Peyer's patch (tissue), 4 donors: ENCODE measurements around the gene CTXND1.

Experiments
- POLR2A ChIP-seq, 2 donors: fragments of 450-650 bp; IDR thresholded peaks; one replicate each; pipeline ENCODE4 v1.5.1; 2017; ENCODE audit warnings: antibody characterized with exemption in 2 of 2, mild to moderate bottlenecking in 2 of 2, moderate library complexity in 2 of 2
- TF ChIP-seq, protein P1 (sequence below), 6 experiments: fragments of 450-650 bp in 4 of 6; fragments of 200-600 bp in 2 of 6; sonication (generic) in 1 of 6; IDR thresholded peaks; one replicate each; pipeline ENCODE4 v1.5.1; 2017 to 2019; ENCODE audit warnings: antibody characterized with exemption in 6 of 6, mild to moderate bottlenecking in 3 of 6, moderate library complexity in 1 of 6

DNA sequence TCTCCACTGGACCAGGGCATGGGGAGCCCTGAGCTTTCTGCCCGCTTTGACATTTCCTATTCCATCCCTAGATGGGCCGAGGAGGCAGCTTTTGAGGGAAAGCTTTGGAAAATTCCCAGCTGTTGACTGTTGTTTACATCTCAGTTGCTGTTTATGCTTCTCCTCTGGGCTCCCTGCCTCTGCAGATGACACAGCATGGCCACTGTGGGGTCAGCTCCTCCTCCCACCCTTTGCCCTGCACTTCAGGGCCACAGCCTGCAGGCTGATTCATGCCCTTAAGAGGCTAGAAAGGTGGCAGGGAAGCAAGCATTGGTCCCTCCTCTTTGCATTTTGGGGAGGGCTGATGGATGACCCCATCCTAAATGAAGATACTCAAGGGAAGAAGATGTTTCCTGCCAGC, 8.5 kb upstream of the CTXND1 start:
- TF ChIP-seq, protein P1, sequence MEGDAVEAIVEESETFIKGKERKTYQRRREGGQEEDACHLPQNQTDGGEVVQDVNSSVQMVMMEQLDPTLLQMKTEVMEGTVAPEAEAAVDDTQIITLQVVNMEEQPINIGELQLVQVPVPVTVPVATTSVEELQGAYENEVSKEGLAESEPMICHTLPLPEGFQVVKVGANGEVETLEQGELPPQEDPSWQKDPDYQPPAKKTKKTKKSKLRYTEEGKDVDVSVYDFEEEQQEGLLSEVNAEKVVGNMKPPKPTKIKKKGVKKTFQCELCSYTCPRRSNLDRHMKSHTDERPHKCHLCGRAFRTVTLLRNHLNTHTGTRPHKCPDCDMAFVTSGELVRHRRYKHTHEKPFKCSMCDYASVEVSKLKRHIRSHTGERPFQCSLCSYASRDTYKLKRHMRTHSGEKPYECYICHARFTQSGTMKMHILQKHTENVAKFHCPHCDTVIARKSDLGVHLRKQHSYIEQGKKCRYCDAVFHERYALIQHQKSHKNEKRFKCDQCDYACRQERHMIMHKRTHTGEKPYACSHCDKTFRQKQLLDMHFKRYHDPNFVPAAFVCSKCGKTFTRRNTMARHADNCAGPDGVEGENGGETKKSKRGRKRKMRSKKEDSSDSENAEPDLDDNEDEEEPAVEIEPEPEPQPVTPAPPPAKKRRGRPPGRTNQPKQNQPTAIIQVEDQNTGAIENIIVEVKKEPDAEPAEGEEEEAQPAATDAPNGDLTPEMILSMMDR (IDR thresholded peaks at IDR 0.05), result no peak
- TF ChIP-seq POLR2A (IDR thresholded peaks at IDR 0.05), result no peak
